ENCODE measurements around the gene PDE7B. TPM values are rescaled to one million over a fixed set of nuclear protein-coding genes. Genes with fewer than 3 reads are reported as not detected.

Gene PDE7B
- total and polyA plus RNA-seq, 2 of the 8 experiments (the other 6 are each of a cell fraction or from before 2014, with no cell fraction given) = not detected

GRCh38 chr6:136076496-136076895 lies 225.0 kb downstream of the PDE7B start (continued):
- TF ChIP-seq CBX5 (IDR thresholded peaks at IDR 0.05; ENCODE audit: low read depth, low read length) (no peak), HDAC2 (IDR thresholded peaks at IDR 0.05; ENCODE audit: borderline replicate concordance in 1 of 2, low read depth in 2 of 2, low read length in 2 of 2) (no peak), KDM5A (IDR thresholded peaks at IDR 0.05; ENCODE audit: low read length) (no peak), EZH2 (IDR thresholded peaks at IDR 0.05; ENCODE audit: low read depth, low read length, severe bottlenecking) (no peak), SRF (IDR thresholded peaks at IDR 0.05; ENCODE audit: low read depth, low read length) (no peak), NANOG (IDR thresholded peaks at IDR 0.05; ENCODE audit: insufficient read depth, low read depth, low read length, poor library complexity, severe bottlenecking) (no peak)

Measured in H1 (cell line).